HepG2 (cell line): ENCODE data around the gene TM4SF4. TPM values are rescaled to one million over a fixed set of nuclear protein-coding genes. Genes with fewer than 3 reads are reported as not detected.

Experiments used
- ARHGAP35 ChIP-seq: sonication (generic); formaldehyde crosslinking; IDR thresholded peaks from 2 replicates; pipeline ENCODE4 v1.9.0; 2022; ENCODE audit warnings: mild to moderate bottlenecking, inconsistent platforms, moderate library complexity, missing genetic modification reagents, borderline replicate concordance
- DMAP1 ChIP-seq: IDR thresholded peaks from 2 replicates; pipeline ENCODE4 v1.6.1; 2016
- ELF3 ChIP-seq: IDR thresholded peaks from 2 replicates; pipeline ENCODE4 v1.6.1; 2016; ENCODE audit warnings: missing genetic modification reagents, missing compliant biosample characterization
- ETV5 ChIP-seq: IDR thresholded peaks from 2 replicates; pipeline ENCODE4 v1.6.1; 2018; ENCODE audit warnings: missing biosample characterization, missing genetic modification reagents, inconsistent platforms, borderline replicate concordance
- HOXA5 ChIP-seq: sonication (generic); formaldehyde crosslinking; IDR thresholded peaks from 2 replicates; pipeline ENCODE4 v1.4.0; 2020; ENCODE audit warnings: missing genetic modification reagents
- HOXD1 ChIP-seq: sonication (generic); formaldehyde crosslinking; IDR thresholded peaks from 2 replicates; pipeline ENCODE4 v1.5.0; 2020; ENCODE audit warnings: missing genetic modification reagents
- MAF1 ChIP-seq: sonication (generic); formaldehyde crosslinking; IDR thresholded peaks from 2 replicates; pipeline ENCODE4 v1.5.0; 2020; ENCODE audit warnings: missing genetic modification reagents, borderline replicate concordance
- NFYC ChIP-seq: IDR thresholded peaks from 2 replicates; pipeline ENCODE4 v1.6.1; 2016; ENCODE audit warnings: missing genetic modification reagents, missing compliant biosample characterization
- POLR2G ChIP-seq: fragments of 200-400 bp; formaldehyde crosslinking; IDR thresholded peaks from 2 replicates; pipeline ENCODE4 v1.6.1; 2018; ENCODE audit warnings: mild to moderate bottlenecking, low read depth, low read length, moderate library complexity
- RFX1 ChIP-seq: fragments of 450-650 bp; IDR thresholded peaks from 2 replicates; pipeline ENCODE4 v1.6.1; 2017
- TCF7L2 ChIP-seq: IDR thresholded peaks from 2 replicates; pipeline ENCODE4 v1.6.1; 2011; ENCODE audit warnings: mild to moderate bottlenecking, low read depth, low read length, moderate library complexity
- TEAD2 ChIP-seq: sonication (generic); formaldehyde crosslinking; IDR thresholded peaks from 2 replicates; pipeline ENCODE4 v1.9.0; 2021; ENCODE audit warnings: missing genetic modification reagents
- TGIF2 ChIP-seq: IDR thresholded peaks from 2 replicates; pipeline ENCODE4 v1.6.1; 2016; ENCODE audit warnings: control low read depth, missing compliant biosample characterization
- ZBTB38 ChIP-seq: sonication (generic); formaldehyde crosslinking; IDR thresholded peaks from 2 replicates; pipeline ENCODE4 v1.5.1; 2020; ENCODE audit warnings: mild to moderate bottlenecking, missing genetic modification reagents
- ZFY ChIP-seq: sonication (generic); formaldehyde crosslinking; IDR thresholded peaks from 2 replicates; pipeline ENCODE4 v1.4.0; 2020; ENCODE audit warnings: missing genetic modification reagents
- ZMYM2 ChIP-seq: sonication (generic); formaldehyde crosslinking; IDR thresholded peaks from 2 replicates; pipeline ENCODE4 v1.8.0; 2022; ENCODE audit warnings: mild to moderate bottlenecking, missing genetic modification reagents
- ZMYM3 ChIP-seq: sonication (generic); formaldehyde crosslinking; IDR thresholded peaks from 2 replicates; pipeline ENCODE4 v1.5.1; 2020; ENCODE audit warnings: mild to moderate bottlenecking, missing genetic modification reagents
- ZNF430 ChIP-seq: sonication (generic); formaldehyde crosslinking; IDR thresholded peaks from 2 replicates; pipeline ENCODE4 v1.9.0; 2021; ENCODE audit warnings: mild to moderate bottlenecking, missing genetic modification reagents
- ZNF446 ChIP-seq: sonication (generic); formaldehyde crosslinking; IDR thresholded peaks from 2 replicates; pipeline ENCODE4 v1.5.0; 2020; ENCODE audit warnings: mild to moderate bottlenecking, missing genetic modification reagents
- ZNF530 ChIP-seq: sonication (generic); formaldehyde crosslinking; IDR thresholded peaks from 2 replicates; pipeline ENCODE4 v1.5.0; 2020; ENCODE audit warnings: low read depth, mild to moderate bottlenecking, missing genetic modification reagents
- ZNF569 ChIP-seq: sonication (generic); formaldehyde crosslinking; IDR thresholded peaks from 2 replicates; pipeline ENCODE4 v1.5.0; 2020; ENCODE audit warnings: mild to moderate bottlenecking, missing genetic modification reagents, moderate library complexity, borderline replicate concordance
- ZNF615 ChIP-seq: sonication (generic); formaldehyde crosslinking; IDR thresholded peaks from 2 replicates; pipeline ENCODE4 v1.5.0; 2020; ENCODE audit warnings: mild to moderate bottlenecking, missing genetic modification reagents, borderline replicate concordance
- ZNF7 ChIP-seq: IDR thresholded peaks from 2 replicates; pipeline ENCODE4 v1.6.1; 2016; ENCODE audit warnings: missing biosample characterization, missing genetic modification reagents
- polyA plus RNA-seq, 8 experiments: library from polyadenylated mRNA; depleted of rRNA in 3 of 8; stranded (reverse) in 7 of 8; unstranded in 1 of 8; fragments of >200 nt; fragmentation: Illumina TruSeq in 4 of 8; extraction: Trizol in 4 of 8; gene quantifications; 2 replicates each; pipeline versions ENCODE4 v1.2.1 to v1.2.3, GENCODE V29; 2011 to 2016; ENCODE audit warnings: low read depth in 4 of 8, missing spikeins in 1 of 8, mixed read lengths in 1 of 8; ENCODE audit not compliant: insufficient read depth in 1 of 8
- total RNA-seq, 5 experiments: library from RNA; depleted of rRNA; stranded (reverse); fragments of >200 nt; fragmentation: Illumina TruSeq; extraction: Trizol; gene quantifications; 2 replicates each; pipeline ENCODE4 v1.2.3, GENCODE V29; 2016; ENCODE audit warnings: low read depth in 1 of 5
- TF ChIP-seq, protein P1 (sequence below): sonication (generic); formaldehyde crosslinking; IDR thresholded peaks from 2 replicates; pipeline ENCODE4 v1.4.0; 2020; ENCODE audit warnings: missing genetic modification reagents
- TF ChIP-seq, protein P2 (sequence below): sonication (generic); formaldehyde crosslinking; IDR thresholded peaks from 2 replicates; pipeline ENCODE4 v1.4.0; 2020; ENCODE audit warnings: missing genetic modification reagents, borderline replicate concordance
- TF ChIP-seq, protein P3 (sequence below): sonication (generic); formaldehyde crosslinking; IDR thresholded peaks from 2 replicates; pipeline ENCODE4 v1.8.1; 2023; ENCODE audit warnings: mild to moderate bottlenecking, missing genetic modification reagents

The TM4SF4 gene
- total and polyA plus RNA-seq, 2 of the 13 experiments (the other 11 are each of a cell fraction or from before 2014, with no cell fraction given): 0.63 to 0.95 TPM

DNA sequence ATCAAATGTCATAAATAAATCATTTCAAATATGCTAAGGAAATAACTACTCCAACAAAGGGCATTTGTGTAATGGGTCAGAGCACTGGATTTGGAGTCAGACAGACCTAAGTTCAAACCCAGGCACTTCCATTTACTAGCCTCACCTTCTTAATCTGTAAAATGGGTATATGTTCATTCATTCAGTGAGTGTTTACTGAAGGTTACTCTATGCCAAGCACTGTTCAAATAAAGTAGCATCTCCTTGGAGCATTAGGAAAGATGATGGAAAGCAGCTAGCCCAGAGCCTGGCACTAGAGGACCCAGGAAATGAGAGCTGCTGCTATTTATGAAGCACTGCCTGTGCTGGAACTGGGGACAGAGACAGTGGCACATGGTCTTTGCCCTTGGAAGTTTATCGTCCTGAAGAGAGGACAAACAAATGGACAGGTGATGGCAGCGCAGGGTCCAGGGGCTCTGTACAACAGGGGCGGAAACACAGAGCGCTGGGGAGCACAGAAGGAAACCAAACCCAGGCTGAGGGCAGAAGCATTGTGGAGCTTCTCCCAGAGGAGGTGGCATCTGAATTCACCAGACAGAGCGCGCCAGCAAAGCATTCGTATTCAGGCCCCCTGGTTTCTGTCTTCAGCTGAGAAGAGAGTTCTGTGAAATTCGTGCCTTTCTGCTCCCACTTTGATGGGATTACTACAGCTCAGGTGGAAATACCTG lies 19.0 kb downstream of the TM4SF4 start (continued):
- TF ChIP-seq ETV5 (CRISPR knock-in tag) (peak; percentile 81; the same call in 1 of the 2 replicates), HOXD1 (CRISPR knock-in tag) (no peak), TCF7L2 (no peak), ZMYM3 (CRISPR knock-in tag) (peak; percentile 97), ZNF7 (CRISPR knock-in tag) (no peak), TGIF2 (CRISPR knock-in tag) (peak; percentile 22; the same call in 1 of the 2 replicates), ZNF569 (peak; percentile 65; the same call in 1 of the 2 replicates), ZFY (CRISPR knock-in tag) (peak; percentile 39; the same call in 1 of the 2 replicates), TEAD2 (CRISPR knock-in tag) (no peak), NFYC (no peak), RFX1 (no peak), HOXA5 (CRISPR knock-in tag) (peak; percentile 32; the same call in 1 of the 2 replicates), ZMYM2 (CRISPR knock-in tag) (peak; percentile 84), ZBTB38 (CRISPR knock-in tag) (peak; percentile 64; the same call in 1 of the 2 replicates), ELF3 (CRISPR knock-in tag) (peak; percentile 88), ZNF615 (CRISPR knock-in tag) (no peak), POLR2G (peak; percentile 65), MAF1 (CRISPR knock-in tag) (no peak), ARHGAP35 (CRISPR knock-in tag) (0 out of 2 replicates have a peak, but pooled peaks have one; percentile 33), ZNF446 (CRISPR knock-in tag) (no peak), ZNF430 (CRISPR knock-in tag) (peak; percentile 74), ZNF530 (no peak), DMAP1 (CRISPR knock-in tag) (peak; percentile 66)
- TF ChIP-seq, protein P1, sequence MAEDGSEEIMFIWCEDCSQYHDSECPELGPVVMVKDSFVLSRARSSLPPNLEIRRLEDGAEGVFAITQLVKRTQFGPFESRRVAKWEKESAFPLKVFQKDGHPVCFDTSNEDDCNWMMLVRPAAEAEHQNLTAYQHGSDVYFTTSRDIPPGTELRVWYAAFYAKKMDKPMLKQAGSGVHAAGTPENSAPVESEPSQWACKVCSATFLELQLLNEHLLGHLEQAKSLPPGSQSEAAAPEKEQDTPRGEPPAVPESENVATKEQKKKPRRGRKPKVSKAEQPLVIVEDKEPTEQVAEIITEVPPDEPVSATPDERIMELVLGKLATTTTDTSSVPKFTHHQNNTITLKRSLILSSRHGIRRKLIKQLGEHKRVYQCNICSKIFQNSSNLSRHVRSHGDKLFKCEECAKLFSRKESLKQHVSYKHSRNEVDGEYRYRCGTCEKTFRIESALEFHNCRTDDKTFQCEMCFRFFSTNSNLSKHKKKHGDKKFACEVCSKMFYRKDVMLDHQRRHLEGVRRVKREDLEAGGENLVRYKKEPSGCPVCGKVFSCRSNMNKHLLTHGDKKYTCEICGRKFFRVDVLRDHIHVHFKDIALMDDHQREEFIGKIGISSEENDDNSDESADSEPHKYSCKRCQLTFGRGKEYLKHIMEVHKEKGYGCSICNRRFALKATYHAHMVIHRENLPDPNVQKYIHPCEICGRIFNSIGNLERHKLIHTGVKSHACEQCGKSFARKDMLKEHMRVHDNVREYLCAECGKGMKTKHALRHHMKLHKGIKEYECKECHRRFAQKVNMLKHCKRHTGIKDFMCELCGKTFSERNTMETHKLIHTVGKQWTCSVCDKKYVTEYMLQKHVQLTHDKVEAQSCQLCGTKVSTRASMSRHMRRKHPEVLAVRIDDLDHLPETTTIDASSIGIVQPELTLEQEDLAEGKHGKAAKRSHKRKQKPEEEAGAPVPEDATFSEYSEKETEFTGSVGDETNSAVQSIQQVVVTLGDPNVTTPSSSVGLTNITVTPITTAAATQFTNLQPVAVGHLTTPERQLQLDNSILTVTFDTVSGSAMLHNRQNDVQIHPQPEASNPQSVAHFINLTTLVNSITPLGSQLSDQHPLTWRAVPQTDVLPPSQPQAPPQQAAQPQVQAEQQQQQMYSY: no peak
- TF ChIP-seq, protein P2, sequence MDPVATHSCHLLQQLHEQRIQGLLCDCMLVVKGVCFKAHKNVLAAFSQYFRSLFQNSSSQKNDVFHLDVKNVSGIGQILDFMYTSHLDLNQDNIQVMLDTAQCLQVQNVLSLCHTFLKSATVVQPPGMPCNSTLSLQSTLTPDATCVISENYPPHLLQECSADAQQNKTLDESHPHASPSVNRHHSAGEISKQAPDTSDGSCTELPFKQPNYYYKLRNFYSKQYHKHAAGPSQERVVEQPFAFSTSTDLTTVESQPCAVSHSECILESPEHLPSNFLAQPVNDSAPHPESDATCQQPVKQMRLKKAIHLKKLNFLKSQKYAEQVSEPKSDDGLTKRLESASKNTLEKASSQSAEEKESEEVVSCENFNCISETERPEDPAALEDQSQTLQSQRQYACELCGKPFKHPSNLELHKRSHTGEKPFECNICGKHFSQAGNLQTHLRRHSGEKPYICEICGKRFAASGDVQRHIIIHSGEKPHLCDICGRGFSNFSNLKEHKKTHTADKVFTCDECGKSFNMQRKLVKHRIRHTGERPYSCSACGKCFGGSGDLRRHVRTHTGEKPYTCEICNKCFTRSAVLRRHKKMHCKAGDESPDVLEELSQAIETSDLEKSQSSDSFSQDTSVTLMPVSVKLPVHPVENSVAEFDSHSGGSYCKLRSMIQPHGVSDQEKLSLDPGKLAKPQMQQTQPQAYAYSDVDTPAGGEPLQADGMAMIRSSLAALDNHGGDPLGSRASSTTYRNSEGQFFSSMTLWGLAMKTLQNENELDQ (CRISPR knock-in tag): no peak
- TF ChIP-seq, protein P3, sequence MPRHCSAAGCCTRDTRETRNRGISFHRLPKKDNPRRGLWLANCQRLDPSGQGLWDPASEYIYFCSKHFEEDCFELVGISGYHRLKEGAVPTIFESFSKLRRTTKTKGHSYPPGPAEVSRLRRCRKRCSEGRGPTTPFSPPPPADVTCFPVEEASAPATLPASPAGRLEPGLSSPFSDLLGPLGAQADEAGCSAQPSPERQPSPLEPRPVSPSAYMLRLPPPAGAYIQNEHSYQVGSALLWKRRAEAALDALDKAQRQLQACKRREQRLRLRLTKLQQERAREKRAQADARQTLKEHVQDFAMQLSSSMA (CRISPR knock-in tag): no peak
